Gastroesophageal sphincter (tissue), 3 donors: Measurements from ENCODE around the gene ADD3.

Experiments used
- EP300 ChIP-seq: sonication (generic); formaldehyde crosslinking; IDR thresholded peaks from one replicate; pipeline ENCODE4 v1.6.1; 2017; ENCODE audit warnings: antibody characterized with exemption, mild to moderate bottlenecking
- POLR2A ChIP-seq, 2 donors: fragments of 450-650 bp; IDR thresholded peaks; one replicate each; pipeline ENCODE4 v1.6.1; 2017; ENCODE audit warnings: antibody characterized with exemption in 2 of 2, mild to moderate bottlenecking in 2 of 2, moderate library complexity in 1 of 2
- POLR2AphosphoS5 ChIP-seq: sonication (generic); formaldehyde crosslinking; IDR thresholded peaks from one replicate; pipeline ENCODE4 v1.6.1; 2017; ENCODE audit warnings: antibody characterized with exemption
- TF ChIP-seq, protein P1 (sequence below), 4 experiments: fragments of 200-600 bp in 2 of 4; fragments of 450-650 bp in 2 of 4; sonication (generic) in 1 of 4; IDR thresholded peaks; one replicate each; pipeline ENCODE4 v1.5.1; 2017 to 2019; ENCODE audit warnings: antibody characterized with exemption in 4 of 4, mild to moderate bottlenecking in 2 of 4, moderate library complexity in 2 of 4

GRCh38 chr10:110118891-110119621, 111.3 kb downstream of the ADD3 start:
- TF ChIP-seq, protein P1, sequence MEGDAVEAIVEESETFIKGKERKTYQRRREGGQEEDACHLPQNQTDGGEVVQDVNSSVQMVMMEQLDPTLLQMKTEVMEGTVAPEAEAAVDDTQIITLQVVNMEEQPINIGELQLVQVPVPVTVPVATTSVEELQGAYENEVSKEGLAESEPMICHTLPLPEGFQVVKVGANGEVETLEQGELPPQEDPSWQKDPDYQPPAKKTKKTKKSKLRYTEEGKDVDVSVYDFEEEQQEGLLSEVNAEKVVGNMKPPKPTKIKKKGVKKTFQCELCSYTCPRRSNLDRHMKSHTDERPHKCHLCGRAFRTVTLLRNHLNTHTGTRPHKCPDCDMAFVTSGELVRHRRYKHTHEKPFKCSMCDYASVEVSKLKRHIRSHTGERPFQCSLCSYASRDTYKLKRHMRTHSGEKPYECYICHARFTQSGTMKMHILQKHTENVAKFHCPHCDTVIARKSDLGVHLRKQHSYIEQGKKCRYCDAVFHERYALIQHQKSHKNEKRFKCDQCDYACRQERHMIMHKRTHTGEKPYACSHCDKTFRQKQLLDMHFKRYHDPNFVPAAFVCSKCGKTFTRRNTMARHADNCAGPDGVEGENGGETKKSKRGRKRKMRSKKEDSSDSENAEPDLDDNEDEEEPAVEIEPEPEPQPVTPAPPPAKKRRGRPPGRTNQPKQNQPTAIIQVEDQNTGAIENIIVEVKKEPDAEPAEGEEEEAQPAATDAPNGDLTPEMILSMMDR (IDR thresholded peaks at IDR 0.05) = no peak
- TF ChIP-seq POLR2A (IDR thresholded peaks at IDR 0.05) = no peak
- TF ChIP-seq EP300 = no peak
- no peak for TF ChIP-seq POLR2AphosphoS5
